ENCODE measurements around the gene TPM2.

The TPM2 gene

GRCh38 chr9:35700031-35700430 is 10.3 kb upstream of the TPM2 start:
- no peak overlapping the region for H3K4me3 ChIP-seq (ENCODE audit: low read depth, low read length)
- no peaks in the 10 kb centered on the region for H3K36me3 ChIP-seq (ENCODE audit: control insufficient read depth, insufficient read depth, low read length)
- TF ChIP-seq, protein P1, sequence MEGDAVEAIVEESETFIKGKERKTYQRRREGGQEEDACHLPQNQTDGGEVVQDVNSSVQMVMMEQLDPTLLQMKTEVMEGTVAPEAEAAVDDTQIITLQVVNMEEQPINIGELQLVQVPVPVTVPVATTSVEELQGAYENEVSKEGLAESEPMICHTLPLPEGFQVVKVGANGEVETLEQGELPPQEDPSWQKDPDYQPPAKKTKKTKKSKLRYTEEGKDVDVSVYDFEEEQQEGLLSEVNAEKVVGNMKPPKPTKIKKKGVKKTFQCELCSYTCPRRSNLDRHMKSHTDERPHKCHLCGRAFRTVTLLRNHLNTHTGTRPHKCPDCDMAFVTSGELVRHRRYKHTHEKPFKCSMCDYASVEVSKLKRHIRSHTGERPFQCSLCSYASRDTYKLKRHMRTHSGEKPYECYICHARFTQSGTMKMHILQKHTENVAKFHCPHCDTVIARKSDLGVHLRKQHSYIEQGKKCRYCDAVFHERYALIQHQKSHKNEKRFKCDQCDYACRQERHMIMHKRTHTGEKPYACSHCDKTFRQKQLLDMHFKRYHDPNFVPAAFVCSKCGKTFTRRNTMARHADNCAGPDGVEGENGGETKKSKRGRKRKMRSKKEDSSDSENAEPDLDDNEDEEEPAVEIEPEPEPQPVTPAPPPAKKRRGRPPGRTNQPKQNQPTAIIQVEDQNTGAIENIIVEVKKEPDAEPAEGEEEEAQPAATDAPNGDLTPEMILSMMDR (IDR thresholded peaks at IDR 0.05), result no peak
- H3K9me3 ChIP-seq (ENCODE audit: control insufficient read depth, low read length), result no peaks in the 10 kb centered on the region
- H3K27ac ChIP-seq, result no peak overlapping the region
- no peaks in the 10 kb centered on the region for H3K79me2 ChIP-seq
- H3K4me2 ChIP-seq (ENCODE audit: low read length), result no peak overlapping the region
- peaks cover 18% of the 10 kb centered on the region for H3K4me1 ChIP-seq
- no peak overlapping the region for H2AFZ ChIP-seq
- H3K27me3 ChIP-seq (ENCODE audit: control insufficient read depth, insufficient read depth, low read length), result no peaks in the 10 kb centered on the region
- no peak overlapping the region for H3K9ac ChIP-seq

DNA sequence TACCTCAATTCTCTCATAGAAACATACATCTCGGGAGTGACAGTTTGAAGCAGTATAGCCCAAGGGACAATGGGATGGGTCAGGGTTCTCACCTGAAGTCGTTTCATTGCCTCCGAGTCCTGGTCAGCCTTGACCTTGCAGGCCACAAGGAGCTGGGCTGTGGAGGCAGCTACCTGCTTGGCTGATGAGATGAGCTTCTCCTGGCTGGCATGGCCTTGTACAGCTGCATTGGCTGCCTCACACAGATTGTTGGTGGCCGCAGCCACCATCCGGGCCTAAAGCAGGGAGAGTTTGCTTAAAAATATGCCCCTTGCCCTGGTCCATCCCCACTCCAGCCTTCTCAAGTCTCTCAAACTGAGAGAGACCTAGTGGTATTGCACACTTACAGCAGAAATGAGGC is 8.5 kb upstream of the TPM2 start:
- H3K27ac ChIP-seq, result peak overlapping the region; percentile 74

DNA sequence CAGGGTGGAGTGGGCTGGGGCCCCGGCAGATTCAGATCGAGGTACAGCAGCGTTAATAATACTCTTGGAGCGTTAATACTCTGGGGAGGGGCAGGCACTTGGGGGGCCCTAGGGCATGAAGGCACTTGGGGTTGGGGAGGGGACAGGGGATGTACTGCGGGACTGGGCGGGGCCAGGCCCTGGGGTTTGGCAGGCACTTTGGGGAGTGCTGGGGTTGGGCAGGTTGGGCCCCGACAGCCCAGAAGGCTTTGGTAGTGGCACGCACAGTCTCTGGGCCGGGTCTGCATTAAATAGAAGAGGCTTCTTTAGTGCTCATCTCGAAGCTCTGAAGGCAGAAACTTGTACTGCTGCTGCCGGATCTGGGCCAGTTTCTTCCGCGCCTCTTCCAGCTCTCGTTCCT is 7.8 kb upstream of the TPM2 start:
- TF ChIP-seq, protein P1 (IDR thresholded peaks at IDR 0.05), result no peak
- H3K4me1 ChIP-seq, result peaks cover 18% of the 10 kb centered on the region
- H3K9me3 ChIP-seq (ENCODE audit: control insufficient read depth, low read length), result no peaks in the 10 kb centered on the region
- H3K9ac ChIP-seq, result no peak overlapping the region
- no peaks in the 10 kb centered on the region for H3K79me2 ChIP-seq
- peak overlapping the region; percentile 74 for H3K27ac ChIP-seq
- H2AFZ ChIP-seq, result no peak overlapping the region
- H3K4me3 ChIP-seq (ENCODE audit: low read depth, low read length), result no peak overlapping the region
- no peaks in the 10 kb centered on the region for H3K36me3 ChIP-seq (ENCODE audit: control insufficient read depth, insufficient read depth, low read length)
- no peaks in the 10 kb centered on the region for H3K27me3 ChIP-seq (ENCODE audit: control insufficient read depth, insufficient read depth, low read length)
- no peak overlapping the region for H3K4me2 ChIP-seq (ENCODE audit: low read length)

More for the DNA sequence above, 8.5 kb upstream of the TPM2 start:
- TF ChIP-seq, protein P1 (IDR thresholded peaks at IDR 0.05), result no peak
- Histone ChIP-seq H3K79me2 (no peaks in the 10 kb centered on the region), H3K9me3 (ENCODE audit: control insufficient read depth, low read length) (no peaks in the 10 kb centered on the region), H3K4me2 (ENCODE audit: low read length) (no peak overlapping the region), H3K4me1 (peaks cover 18% of the 10 kb centered on the region), H3K27me3 (ENCODE audit: control insufficient read depth, insufficient read depth, low read length) (no peaks in the 10 kb centered on the region), H3K36me3 (ENCODE audit: control insufficient read depth, insufficient read depth, low read length) (no peaks in the 10 kb centered on the region), H3K4me3 (ENCODE audit: low read depth, low read length) (no peak overlapping the region), H3K9ac (no peak overlapping the region), H2AFZ (no peak overlapping the region)

GRCh38 chr9:35696520-35697215 is 6.9 kb upstream of the TPM2 start:
- TF ChIP-seq, protein P1 (IDR thresholded peaks at IDR 0.05), result peak; percentile 76
- H3K9me3 ChIP-seq (ENCODE audit: control insufficient read depth, low read length), result no peaks in the 10 kb centered on the region
- no peak overlapping the region for H3K4me2 ChIP-seq (ENCODE audit: low read length)
- H3K36me3 ChIP-seq (ENCODE audit: control insufficient read depth, insufficient read depth, low read length), result no peaks in the 10 kb centered on the region
- H3K4me1 ChIP-seq, result peaks cover 18% of the 10 kb centered on the region
- no peak overlapping the region for H3K4me3 ChIP-seq (ENCODE audit: low read depth, low read length)
- H3K27ac ChIP-seq, result peak overlapping the region; percentile 74
- no peak overlapping the region for H3K9ac ChIP-seq
- no peaks in the 10 kb centered on the region for H3K27me3 ChIP-seq (ENCODE audit: control insufficient read depth, insufficient read depth, low read length)
- no peak overlapping the region for H2AFZ ChIP-seq
- no peaks in the 10 kb centered on the region for H3K79me2 ChIP-seq

GRCh38 chr9:35695943-35696401 is 6.2 kb upstream of the TPM2 start:
- no peak overlapping the region for H3K4me2 ChIP-seq (ENCODE audit: low read length)
- H3K4me3 ChIP-seq (ENCODE audit: low read depth, low read length), result no peak overlapping the region
- no peak overlapping the region for H2AFZ ChIP-seq
- peaks cover 18% of the 10 kb centered on the region for H3K4me1 ChIP-seq
- no peaks in the 10 kb centered on the region for H3K27me3 ChIP-seq (ENCODE audit: control insufficient read depth, insufficient read depth, low read length)
- no peak overlapping the region for H3K27ac ChIP-seq
- H3K9me3 ChIP-seq (ENCODE audit: control insufficient read depth, low read length), result no peaks in the 10 kb centered on the region
- no peaks in the 10 kb centered on the region for H3K36me3 ChIP-seq (ENCODE audit: control insufficient read depth, insufficient read depth, low read length)
- TF ChIP-seq, protein P1 (IDR thresholded peaks at IDR 0.05), result no peak
- H3K9ac ChIP-seq, result no peak overlapping the region
- H3K79me2 ChIP-seq, result no peaks in the 10 kb centered on the region
